ENCODE measurements around the gene HOXB3.

The HOXB3 gene

GRCh38 chr17:48582750-48583069, 7.3 kb downstream of the HOXB3 start:
- DNase-seq: no peak

GRCh38 chr17:48579760-48580554, 10.1 kb downstream of the HOXB3 start:
- no peak for DNase-seq

GRCh38 chr17:48579471-48579759, 10.6 kb downstream of the HOXB3 start:
- no peak for DNase-seq

- DNase-seq: no peak
Measured at GRCh38 chr17:48578616-48579470, 11.2 kb downstream of the HOXB3 start.

- no peak for DNase-seq
Measured at GRCh38 chr17:48577946-48578615, 12.0 kb downstream of the HOXB3 start, which contains the start of gene HOXB4. Gene HOXB4, minus strand, starts transcription at chr17:48578350. Its CDS starts 31 bp downstream, at chr17:48578319.

GRCh38 chr17:48577330-48577945, 12.6 kb downstream of the HOXB3 start:
- DNase-seq: no peak

- DNase-seq: no peak
Measured at GRCh38 chr17:48576479-48577309, 13.3 kb downstream of the HOXB3 start.

- no peak for DNase-seq
Measured at GRCh38 chr17:48575673-48576478, 14.2 kb downstream of the HOXB3 start.

GRCh38 chr17:48575066-48575582, 14.9 kb downstream of the HOXB3 start:
- DNase-seq: no peak

- DNase-seq: no peak
Measured at GRCh38 chr17:48574505-48575065, 15.5 kb downstream of the HOXB3 start.

- DNase-seq: no peak
Measured at GRCh38 chr17:48571826-48572417, 18.1 kb downstream of the HOXB3 start.

GRCh38 chr17:48571024-48571818, 18.8 kb downstream of the HOXB3 start:
- DNase-seq: no peak

- no peak for DNase-seq
Measured at GRCh38 chr17:48570325-48571023, 19.6 kb downstream of the HOXB3 start.

- no peak for DNase-seq
Measured at GRCh38 chr17:48569674-48570324, 20.2 kb downstream of the HOXB3 start.

- DNase-seq: no peak
Measured at GRCh38 chr17:48569240-48569582, 20.8 kb downstream of the HOXB3 start.

GRCh38 chr17:48568499-48569239, 21.4 kb downstream of the HOXB3 start:
- no peak for DNase-seq

GRCh38 chr17:48567646-48568354, 22.2 kb downstream of the HOXB3 start:
- no peak for DNase-seq

Data from NCI-H2171 treated with DMSO at 0.1 percent for 48 hours (cell line).